NT2/D1 (cell line): Measurements from ENCODE around the gene ALDH1B1.

Source experiments
- DNase-seq: peaks from one replicate; pipeline ENCODE4 v3.0.0-alpha.2; 2011; ENCODE audit warnings: low read depth, low spot score
- H3K27me3 ChIP-seq: 2 replicates; pipeline ENCODE4 v1.6.0; 2011; ENCODE audit warnings: mild to moderate bottlenecking; ENCODE audit not compliant: insufficient read length, insufficient read depth
- H3K36me3 ChIP-seq: 2 replicates; pipeline ENCODE4 v1.6.1; 2011; ENCODE audit warnings: mild to moderate bottlenecking, low read length, mixed read lengths; ENCODE audit not compliant: insufficient read depth, insufficient read length
- H3K4me1 ChIP-seq: 2 replicates; pipeline ENCODE4 v1.5.1; 2011; ENCODE audit not compliant: insufficient read depth, insufficient read length
- H3K4me3 ChIP-seq: 2 replicates; pipeline ENCODE4 v1.5.1; 2011; ENCODE audit warnings: low read depth; ENCODE audit not compliant: insufficient read length
- H3K9ac ChIP-seq: 2 replicates; pipeline ENCODE4 v1.6.0; 2011; ENCODE audit warnings: low read depth; ENCODE audit not compliant: insufficient read length
- H3K9me3 ChIP-seq: 2 replicates; pipeline ENCODE4 v1.5.1; 2011; ENCODE audit warnings: mild to moderate bottlenecking, low read length; ENCODE audit not compliant: insufficient read depth
- SUZ12 ChIP-seq: IDR thresholded peaks from 2 replicates; pipeline ENCODE4 v1.6.1; 2011; ENCODE audit not compliant: insufficient read length, insufficient read depth; ENCODE audit errors: extremely low read depth
- YY1 ChIP-seq: IDR thresholded peaks from 2 replicates; pipeline ENCODE4 v1.6.1; 2011; ENCODE audit not compliant: insufficient read length, insufficient read depth
- ZNF274 ChIP-seq: IDR thresholded peaks from 2 replicates; pipeline ENCODE4 v1.6.1; 2011; ENCODE audit warnings: mild to moderate bottlenecking, low read depth, low read length

Gene ALDH1B1

GRCh38 chr9:38384990-38385848 is 7.3 kb upstream of the ALDH1B1 start:
- Histone ChIP-seq H3K4me1 (peaks cover 12% of the 10 kb centered on the region), H3K27me3 (peaks cover 48% of the 10 kb centered on the region), H3K36me3 (no peaks in the 10 kb centered on the region), H3K4me3 (no peak overlapping the region), H3K9me3 (peaks cover 18% of the 10 kb centered on the region), H3K9ac (no peak overlapping the region)
- no peak for DNase-seq
- no peak for TF ChIP-seq YY1
- no peak for TF ChIP-seq SUZ12

DNA sequence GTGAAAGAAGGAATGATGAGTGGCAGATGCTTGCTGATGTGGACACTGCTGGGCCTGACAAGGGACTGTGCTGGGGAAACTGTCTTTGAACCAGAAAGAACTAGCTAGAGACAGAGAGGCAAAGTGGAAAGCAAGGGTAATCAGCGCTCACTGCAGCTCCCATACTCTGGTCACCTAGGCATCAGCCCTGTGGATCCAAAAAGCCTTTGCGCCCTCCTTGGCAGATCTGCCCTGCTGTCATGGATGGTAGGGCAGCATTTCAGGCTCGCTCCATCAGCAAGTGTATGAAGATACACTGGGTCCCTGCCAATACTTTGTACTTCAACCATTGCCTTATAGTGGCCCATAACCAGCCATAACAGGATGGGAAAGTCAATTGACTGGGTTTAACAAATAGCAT is 6.6 kb upstream of the ALDH1B1 start:
- Histone ChIP-seq H3K27me3 (peaks cover 54% of the 10 kb centered on the region), H3K36me3 (no peaks in the 10 kb centered on the region), H3K4me3 (no peak overlapping the region), H3K9me3 (peaks cover 18% of the 10 kb centered on the region), H3K4me1 (peaks cover 9% of the 10 kb centered on the region), H3K9ac (no peak overlapping the region)
- TF ChIP-seq SUZ12 = no peak
- no peak for TF ChIP-seq YY1
- no peak for TF ChIP-seq ZNF274
- no peak for DNase-seq

DNA sequence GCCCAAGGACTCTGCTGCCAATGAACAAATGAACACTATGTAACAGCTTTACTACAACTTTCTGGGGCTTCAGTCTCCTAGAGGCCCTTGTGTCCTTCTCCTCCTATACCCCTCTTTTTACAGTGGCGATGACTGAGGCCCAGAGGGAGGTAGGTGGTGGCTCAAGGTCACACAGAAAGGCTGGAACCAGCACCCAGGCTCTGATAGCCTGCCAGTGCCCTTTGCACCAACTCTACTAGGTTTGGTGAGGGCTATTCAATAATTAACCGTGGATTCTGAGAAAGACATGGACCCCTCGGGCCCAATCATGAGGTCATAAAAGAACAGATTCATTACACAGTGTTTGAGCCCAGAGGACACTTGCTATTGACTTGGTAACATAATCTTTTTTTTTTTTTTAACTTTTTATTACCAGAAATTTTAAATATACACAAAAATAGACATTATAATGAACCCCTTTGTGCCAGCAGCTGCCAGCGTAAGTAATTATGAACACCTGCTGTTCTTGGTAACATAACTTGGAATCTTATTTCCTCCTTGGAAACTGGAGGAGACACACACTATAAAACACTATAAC is 6.1 kb upstream of the ALDH1B1 start:
- no peak for DNase-seq
- H3K9ac ChIP-seq = no peak overlapping the region
- H3K4me1 ChIP-seq = peaks cover 9% of the 10 kb centered on the region
- peaks cover 18% of the 10 kb centered on the region for H3K9me3 ChIP-seq
- TF ChIP-seq YY1 = no peak
- no peak for TF ChIP-seq ZNF274
- no peak for TF ChIP-seq SUZ12
- no peak overlapping the region for H3K4me3 ChIP-seq
- H3K36me3 ChIP-seq = no peaks in the 10 kb centered on the region
- H3K27me3 ChIP-seq = peaks cover 59% of the 10 kb centered on the region

DNA sequence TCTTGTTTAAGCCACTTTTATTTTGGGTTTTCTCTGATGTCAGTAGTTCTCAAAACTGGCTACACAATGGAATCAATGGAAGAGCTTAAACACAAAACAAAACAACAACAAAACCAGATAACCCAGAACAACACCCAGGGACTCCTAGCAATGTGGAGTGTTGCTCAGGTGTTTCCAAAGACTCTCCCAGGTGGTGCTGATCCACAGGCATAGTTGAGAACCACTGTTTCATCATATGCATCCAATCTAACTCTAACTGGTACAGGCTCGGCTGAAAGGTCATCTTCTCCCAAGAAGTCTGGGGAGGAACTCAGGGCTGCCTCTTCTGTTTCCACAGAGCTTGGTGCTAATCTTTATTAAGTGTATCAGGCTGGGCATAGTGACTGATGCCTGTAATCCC is 5.4 kb upstream of the ALDH1B1 start:
- H3K4me3 ChIP-seq = no peak overlapping the region
- peaks cover 60% of the 10 kb centered on the region for H3K27me3 ChIP-seq
- H3K9me3 ChIP-seq = peaks cover 18% of the 10 kb centered on the region
- no peaks in the 10 kb centered on the region for H3K36me3 ChIP-seq
- H3K4me1 ChIP-seq = peaks cover 3% of the 10 kb centered on the region
- no peak for DNase-seq
- TF ChIP-seq SUZ12 (no peak), ZNF274 (no peak), YY1 (no peak)
- H3K9ac ChIP-seq = no peak overlapping the region

DNA sequence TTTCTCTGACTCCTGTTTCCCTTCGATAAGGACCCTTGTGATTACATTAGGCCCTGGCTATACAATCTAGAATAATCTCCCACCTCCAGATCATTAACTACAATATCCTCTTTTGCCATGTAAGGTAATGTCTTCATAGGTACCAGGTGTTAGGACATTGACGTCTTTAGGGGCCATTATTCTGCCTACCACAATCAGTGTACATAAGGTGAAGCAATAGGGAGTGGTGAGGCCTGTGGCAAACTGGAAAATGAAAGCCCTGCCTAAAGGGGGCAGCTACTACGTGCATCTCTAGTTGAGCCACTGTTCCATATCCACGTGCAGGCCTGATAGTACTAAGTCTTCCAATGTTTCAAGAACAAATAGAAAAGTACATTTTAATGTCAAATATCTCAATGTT is 4.8 kb upstream of the ALDH1B1 start:
- TF ChIP-seq SUZ12 (no peak), ZNF274 (no peak), YY1 (no peak)
- Histone ChIP-seq H3K9me3 (peaks cover 18% of the 10 kb centered on the region), H3K27me3 (peaks cover 53% of the 10 kb centered on the region), H3K36me3 (no peaks in the 10 kb centered on the region), H3K4me3 (no peak overlapping the region), H3K9ac (no peak overlapping the region), H3K4me1 (no peaks in the 10 kb centered on the region)
- DNase-seq = no peak

DNA sequence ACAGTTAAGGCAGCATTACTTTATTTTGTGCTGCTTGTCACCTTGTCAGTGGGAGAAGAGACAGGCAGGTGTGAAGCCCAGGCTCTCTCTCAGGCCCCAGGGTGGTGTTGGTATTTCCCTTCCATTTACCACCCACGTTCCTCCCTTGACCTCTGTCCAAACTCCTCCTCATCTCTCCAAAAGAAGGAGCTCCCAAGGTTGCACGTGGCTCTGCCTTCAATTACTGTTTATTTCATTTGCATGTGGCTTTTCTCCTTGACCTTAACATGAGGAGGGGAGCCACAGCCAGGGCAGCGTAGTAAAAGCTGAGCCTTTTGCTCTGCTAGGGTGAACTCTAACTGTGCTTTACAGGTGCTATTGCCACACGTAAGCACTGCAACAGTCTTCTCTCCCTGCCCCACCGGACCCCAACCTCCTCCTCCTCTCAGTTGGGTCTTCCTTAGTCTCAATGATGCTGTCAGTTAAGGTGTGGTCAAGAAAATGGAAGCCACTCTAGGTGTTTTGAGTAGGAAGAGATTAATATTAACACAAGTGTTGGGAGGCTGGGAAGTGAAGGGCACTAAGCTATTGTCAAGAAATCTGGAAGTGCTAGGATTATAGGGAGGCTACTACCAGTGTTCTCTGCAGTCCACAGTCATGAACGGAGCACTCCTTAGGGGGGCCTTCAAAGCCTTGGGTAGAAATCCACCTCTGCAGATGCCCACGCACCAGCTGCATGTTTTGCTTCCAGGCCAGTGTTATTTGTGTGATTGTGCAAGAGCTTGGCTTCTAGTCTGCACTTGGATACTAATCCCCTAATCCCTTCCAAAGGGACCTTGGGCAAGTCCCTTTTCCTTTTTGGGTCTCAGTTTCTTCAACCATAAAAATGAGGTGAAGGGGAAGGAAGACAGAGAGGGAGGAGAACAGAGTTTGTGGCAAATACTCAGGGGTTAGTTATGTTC is 3.9 kb upstream of the ALDH1B1 start:
- no peak for DNase-seq
- Histone ChIP-seq H3K9ac (no peak overlapping the region), H3K36me3 (no peaks in the 10 kb centered on the region), H3K4me3 (no peak overlapping the region), H3K27me3 (peaks cover 49% of the 10 kb centered on the region), H3K4me1 (no peaks in the 10 kb centered on the region), H3K9me3 (peaks cover 18% of the 10 kb centered on the region)
- no peak for TF ChIP-seq ZNF274
- TF ChIP-seq SUZ12 = no peak
- no peak for TF ChIP-seq YY1
